Neural progenitor cell (in vitro differentiated cells): Measurements from ENCODE around the gene FNIP2.

ENCODE experiments used
- EZH2 ChIP-seq: fragments of 200-600 bp; sonication (generic); IDR thresholded peaks from 2 replicates; pipeline ENCODE4 v1.6.1; 2017; ENCODE audit warnings: antibody characterized with exemption, mild to moderate bottlenecking, moderate library complexity
- EZH2phosphoT487 ChIP-seq: fragments of 200-600 bp; sonication (generic); IDR thresholded peaks from 2 replicates; pipeline ENCODE4 v1.6.1; 2017; ENCODE audit warnings: antibody characterized with exemption
- TF ChIP-seq, protein P1 (sequence below): fragments of 200-600 bp; sonication (generic); IDR thresholded peaks from 2 replicates; pipeline ENCODE4 v1.5.1; 2017; ENCODE audit warnings: antibody characterized with exemption, mild to moderate bottlenecking

DNA sequence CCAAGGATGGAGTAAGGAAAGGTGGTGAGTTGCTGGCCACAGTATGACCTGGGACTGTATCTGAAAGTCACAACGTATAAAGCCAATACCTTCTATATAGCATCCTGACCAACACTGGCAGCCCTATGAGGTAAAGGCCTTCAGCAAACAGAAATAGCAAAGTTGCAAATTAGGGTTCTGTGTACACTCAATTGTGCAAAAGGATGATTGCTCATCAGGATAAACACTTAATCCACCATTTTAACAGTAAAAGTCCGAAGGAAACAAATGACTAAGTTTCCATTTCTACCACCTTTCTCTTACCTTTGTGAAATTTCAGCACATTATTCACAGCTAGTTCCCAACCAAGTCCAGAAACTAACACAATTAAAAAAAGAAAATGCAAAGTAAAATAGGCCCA lies 1.4 kb upstream of the FNIP2 start:
- TF ChIP-seq, protein P1, sequence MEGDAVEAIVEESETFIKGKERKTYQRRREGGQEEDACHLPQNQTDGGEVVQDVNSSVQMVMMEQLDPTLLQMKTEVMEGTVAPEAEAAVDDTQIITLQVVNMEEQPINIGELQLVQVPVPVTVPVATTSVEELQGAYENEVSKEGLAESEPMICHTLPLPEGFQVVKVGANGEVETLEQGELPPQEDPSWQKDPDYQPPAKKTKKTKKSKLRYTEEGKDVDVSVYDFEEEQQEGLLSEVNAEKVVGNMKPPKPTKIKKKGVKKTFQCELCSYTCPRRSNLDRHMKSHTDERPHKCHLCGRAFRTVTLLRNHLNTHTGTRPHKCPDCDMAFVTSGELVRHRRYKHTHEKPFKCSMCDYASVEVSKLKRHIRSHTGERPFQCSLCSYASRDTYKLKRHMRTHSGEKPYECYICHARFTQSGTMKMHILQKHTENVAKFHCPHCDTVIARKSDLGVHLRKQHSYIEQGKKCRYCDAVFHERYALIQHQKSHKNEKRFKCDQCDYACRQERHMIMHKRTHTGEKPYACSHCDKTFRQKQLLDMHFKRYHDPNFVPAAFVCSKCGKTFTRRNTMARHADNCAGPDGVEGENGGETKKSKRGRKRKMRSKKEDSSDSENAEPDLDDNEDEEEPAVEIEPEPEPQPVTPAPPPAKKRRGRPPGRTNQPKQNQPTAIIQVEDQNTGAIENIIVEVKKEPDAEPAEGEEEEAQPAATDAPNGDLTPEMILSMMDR = no peak
- TF ChIP-seq EZH2phosphoT487 (no peak), EZH2 (no peak)
